ENCODE results near the gene ATP6V1F.

- TF ChIP-seq EZH2 (IDR thresholded peaks at IDR 0.05; ENCODE audit: borderline replicate concordance, low read length) (no peak), CTCF (conservative IDR thresholded peaks at IDR 0.05 in 1 of 2, IDR thresholded peaks at IDR 0.05 in 1 of 2; ENCODE audit: extremely low read depth in 1 of 2, insufficient read depth in 1 of 2, low read depth in 1 of 2, low read length in 2 of 2) (no peak)
These were observed 29.8 kb upstream of the ATP6V1F start for GRCh38 chr7:128832880-128833147.
